ENCODE measurements around the gene S100A2. TPM values are rescaled to one million over a fixed set of nuclear protein-coding genes. Genes with fewer than 3 reads are reported as not detected.

Gene S100A2
- total RNA-seq, 1 experiment from 2014 or later = 4.5 TPM

DNA sequence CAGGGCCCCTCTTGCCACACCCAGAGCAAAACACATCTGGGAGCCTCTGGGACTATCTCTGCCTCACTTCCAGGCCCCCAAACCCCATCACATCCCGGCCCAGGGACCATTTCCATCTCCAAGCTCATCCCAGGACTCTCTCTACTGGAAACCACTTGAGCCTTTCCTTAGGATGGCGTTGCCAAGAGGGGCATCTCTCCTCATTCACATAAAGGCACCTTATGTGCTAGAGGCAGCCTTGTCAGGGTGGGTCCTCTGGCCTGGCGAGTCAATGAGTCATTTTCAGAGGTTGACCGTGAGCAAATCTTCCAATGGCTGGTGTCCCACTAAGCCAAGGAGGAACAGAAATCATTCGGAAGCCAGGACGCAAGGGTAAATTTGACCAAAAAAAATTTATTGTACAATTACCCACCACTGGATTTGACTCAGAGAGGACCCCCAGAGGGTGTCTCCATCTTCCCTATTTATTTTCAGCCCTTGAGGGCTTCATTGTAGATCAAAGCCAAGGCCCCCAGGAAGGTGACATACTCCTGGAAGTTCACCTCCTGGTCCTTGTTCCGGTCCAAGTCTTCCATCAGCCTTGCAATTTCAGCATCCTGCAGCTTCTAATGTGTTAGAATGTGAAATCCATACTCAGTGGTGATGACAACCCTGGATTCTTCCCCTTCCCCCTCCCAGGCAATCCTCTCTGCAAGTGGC lies 31.3 kb downstream of the S100A2 start:
- no TSS peak for BruUV-seq (replicated peaks)
- no peak for TF ChIP-seq EZH2 (IDR thresholded peaks at IDR 0.05; ENCODE audit: borderline replicate concordance, low read depth, low read length, poor library complexity, severe bottlenecking)
- TF ChIP-seq CTCF (conservative IDR thresholded peaks at IDR 0.05; ENCODE audit: low read depth, low read length) = no peak
- H3K4me1 ChIP-seq (ENCODE audit: insufficient read depth, low read length, poor library complexity, severe bottlenecking) = peaks cover 34% of the 10 kb centered on the region
- no peaks in the 10 kb centered on the region for H3K27me3 ChIP-seq (replicated peaks; ENCODE audit: insufficient read depth, low read depth, low read length, poor library complexity)
- H3K4me3 ChIP-seq (ENCODE audit: low read depth, low read length, poor library complexity, severe bottlenecking) = peak overlapping the region; percentile 50
- ChIA-PET CTCF (interaction anchor here (1.6 kb wide), 1 partner anchor 34 kb away, joined by 5 read pairs; no protein-coding TSS in a partner anchor), POLR2A (ENCODE audit: low non-redundant PET) (no interaction called here)
- no peaks in the 10 kb centered on the region for H3K36me3 ChIP-seq (ENCODE audit: insufficient read depth, low read length, poor library complexity, severe bottlenecking)
- no peak overlapping the region for H3K27ac ChIP-seq (ENCODE audit: low read depth, low read length, poor library complexity, severe bottlenecking)
- no peak for DNase-seq (ENCODE audit: low spot score)
- no peaks in the 10 kb centered on the region for H3K9me3 ChIP-seq (ENCODE audit: low read depth, low read length, poor library complexity, severe bottlenecking)
- intact Hi-C loops (cut with micrococcal nuclease; ENCODE audit: unreplicated experiment) = loop anchor here (5.0 kb wide), 1 partner anchor 98 kb away; the partner anchor contains the start of gene CHTOP

- H3K4me3 ChIP-seq (ENCODE audit: low read depth, low read length, poor library complexity, severe bottlenecking) = peak overlapping the region; percentile 26
- H3K27me3 ChIP-seq (replicated peaks; ENCODE audit: insufficient read depth, low read depth, low read length, poor library complexity) = no peaks in the 10 kb centered on the region
- DNase-seq (ENCODE audit: low spot score) = peak; percentile 83
- peaks cover 34% of the 10 kb centered on the region for H3K4me1 ChIP-seq (ENCODE audit: insufficient read depth, low read length, poor library complexity, severe bottlenecking)
- H3K36me3 ChIP-seq (ENCODE audit: insufficient read depth, low read length, poor library complexity, severe bottlenecking) = no peaks in the 10 kb centered on the region
- TF ChIP-seq EZH2 (IDR thresholded peaks at IDR 0.05; ENCODE audit: borderline replicate concordance, low read depth, low read length, poor library complexity, severe bottlenecking) (no peak), CTCF (conservative IDR thresholded peaks at IDR 0.05; ENCODE audit: low read depth, low read length) (no peak)
- intact Hi-C loops (cut with micrococcal nuclease; ENCODE audit: unreplicated experiment) = loop anchor here (1.0 to 5.0 kb wide), 2 partner anchors 35 to 99 kb away; partner anchors contain the start of gene CHTOP
- no peaks in the 10 kb centered on the region for H3K9me3 ChIP-seq (ENCODE audit: low read depth, low read length, poor library complexity, severe bottlenecking)
- ChIA-PET CTCF (interaction anchor here (0.6 to 1.3 kb wide), 8 partner anchors 11 to 100 kb away, joined by 3 to 14 read pairs (median 4); partner anchors contain the start of genes CHTOP and S100A13), POLR2A (ENCODE audit: low non-redundant PET) (interaction anchor here (0.6 kb wide), 2 partner anchors 132 to 591 kb away, joined by 4 to 16 read pairs; no protein-coding TSS in a partner anchor)
- BruUV-seq (replicated peaks) = TSS peak; percentile 40
- peak overlapping the region; percentile 25 for H3K27ac ChIP-seq (ENCODE audit: low read depth, low read length, poor library complexity, severe bottlenecking)
These were observed 31.9 kb downstream of the S100A2 start for GRCh38 chr1:153533689-153534201.

DNA sequence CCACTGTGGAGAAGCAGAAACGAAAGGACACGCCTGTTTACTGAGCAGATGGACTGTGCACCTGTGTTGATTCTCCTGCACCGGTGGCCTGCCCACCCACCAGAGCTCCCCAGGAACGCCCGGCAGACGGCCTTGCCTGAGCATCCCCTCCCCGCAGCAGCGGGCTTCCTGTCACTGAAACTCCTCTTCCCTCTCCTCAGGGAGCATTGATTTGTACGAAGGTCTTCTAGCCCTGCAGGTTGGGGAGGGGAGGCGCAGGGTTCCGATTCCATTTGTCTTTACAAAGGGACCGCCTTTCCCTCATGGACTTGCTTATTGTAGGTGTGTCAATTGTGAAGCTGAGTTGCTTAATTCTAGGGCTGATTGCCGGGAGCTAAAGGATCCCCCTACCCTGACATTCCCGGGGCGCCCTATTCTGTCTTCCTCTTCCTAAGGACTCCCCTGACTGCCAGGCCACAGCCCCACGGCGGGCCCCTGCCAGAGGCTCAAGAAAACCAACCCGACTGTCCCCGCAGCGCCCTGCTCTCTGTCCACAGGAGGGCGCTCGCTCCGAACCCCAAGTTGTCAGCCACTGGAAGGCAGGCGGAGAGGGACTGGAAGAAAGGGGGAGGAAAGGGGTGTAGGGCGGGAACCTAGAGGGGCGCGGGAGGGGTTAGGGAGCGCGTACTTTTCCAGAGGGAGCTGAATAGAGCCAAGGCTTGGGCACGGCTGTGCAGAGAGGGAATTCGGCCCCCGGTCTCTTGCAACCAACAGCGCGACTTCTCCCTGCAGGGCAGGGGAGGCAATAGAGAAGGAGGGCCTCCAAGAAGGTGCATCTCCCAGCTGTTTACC lies 32.7 kb downstream of the S100A2 start:
- Histone ChIP-seq H3K27ac (ENCODE audit: low read depth, low read length, poor library complexity, severe bottlenecking) (peak overlapping the region; percentile 25), H3K27me3 (replicated peaks; ENCODE audit: insufficient read depth, low read depth, low read length, poor library complexity) (no peaks in the 10 kb centered on the region), H3K4me1 (ENCODE audit: insufficient read depth, low read length, poor library complexity, severe bottlenecking) (peaks cover 34% of the 10 kb centered on the region), H3K4me3 (ENCODE audit: low read depth, low read length, poor library complexity, severe bottlenecking) (peak overlapping the region; percentile 26), H3K36me3 (ENCODE audit: insufficient read depth, low read length, poor library complexity, severe bottlenecking) (no peaks in the 10 kb centered on the region), H3K9me3 (ENCODE audit: low read depth, low read length, poor library complexity, severe bottlenecking) (no peaks in the 10 kb centered on the region)
- intact Hi-C loops (cut with micrococcal nuclease; ENCODE audit: unreplicated experiment) = loop anchor here (1.0 to 5.0 kb wide), 2 partner anchors 35 to 99 kb away; partner anchors contain the start of gene CHTOP
- no TSS peak for BruUV-seq (replicated peaks)
- ChIA-PET POLR2A (ENCODE audit: low non-redundant PET) (interaction anchor here (0.6 kb wide), 1 partner anchor 133 kb away, joined by 4 read pairs; no protein-coding TSS in a partner anchor), CTCF (interaction anchor here (0.6 to 1.3 kb wide), 10 partner anchors 12 to 101 kb away, joined by 3 to 14 read pairs (median 4); partner anchors contain the start of genes CHTOP and S100A13)
- peak; percentile 94 for DNase-seq (ENCODE audit: low spot score)
- no peak for TF ChIP-seq EZH2 (IDR thresholded peaks at IDR 0.05; ENCODE audit: borderline replicate concordance, low read depth, low read length, poor library complexity, severe bottlenecking)
- peak; percentile 98 for TF ChIP-seq CTCF (conservative IDR thresholded peaks at IDR 0.05; ENCODE audit: low read depth, low read length)

All from A673 (cell line).